ENCODE results near the gene CASP6. TPM values are rescaled to one million over a fixed set of nuclear protein-coding genes. Genes with fewer than 3 reads are reported as not detected.

The CASP6 gene
- total RNA-seq, 1 donor from 2014 or later = 41.9 TPM

DNA sequence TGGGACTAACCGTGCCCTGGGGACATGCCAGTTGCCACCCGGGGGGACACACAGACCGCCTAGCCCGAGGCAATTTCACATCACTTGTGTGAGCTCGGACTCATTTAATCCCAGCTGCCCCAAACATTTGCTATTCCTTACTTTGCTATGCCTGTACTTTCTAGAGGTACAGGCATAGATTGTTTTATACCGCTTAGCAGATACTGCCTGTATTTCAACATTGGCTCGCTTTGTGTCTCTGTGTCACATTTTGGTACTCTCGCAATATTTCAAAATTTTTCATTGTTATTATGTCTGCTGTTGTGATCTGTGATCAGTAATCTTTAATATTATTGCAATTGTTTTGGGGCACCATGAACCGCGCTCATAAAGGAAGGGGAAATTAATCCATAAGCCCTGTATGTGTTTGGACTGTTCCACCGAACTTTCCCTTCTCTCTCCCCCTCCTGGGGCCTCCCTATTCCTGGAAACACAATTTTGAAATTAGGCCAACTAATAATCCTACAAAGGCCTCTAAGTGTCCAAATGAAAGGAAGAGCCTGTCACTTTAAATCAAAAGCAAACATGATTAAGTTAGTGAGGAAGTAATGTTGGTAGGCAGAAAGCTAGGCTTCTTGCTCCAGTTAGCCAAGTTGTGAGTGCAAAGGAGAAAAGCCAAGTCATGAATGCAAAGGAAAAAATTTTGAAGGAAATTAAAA, 568 bp upstream of the CASP6 start:
- H3K27ac Mint-ChIP-seq = peak overlapping the region; percentile 92

DNA sequence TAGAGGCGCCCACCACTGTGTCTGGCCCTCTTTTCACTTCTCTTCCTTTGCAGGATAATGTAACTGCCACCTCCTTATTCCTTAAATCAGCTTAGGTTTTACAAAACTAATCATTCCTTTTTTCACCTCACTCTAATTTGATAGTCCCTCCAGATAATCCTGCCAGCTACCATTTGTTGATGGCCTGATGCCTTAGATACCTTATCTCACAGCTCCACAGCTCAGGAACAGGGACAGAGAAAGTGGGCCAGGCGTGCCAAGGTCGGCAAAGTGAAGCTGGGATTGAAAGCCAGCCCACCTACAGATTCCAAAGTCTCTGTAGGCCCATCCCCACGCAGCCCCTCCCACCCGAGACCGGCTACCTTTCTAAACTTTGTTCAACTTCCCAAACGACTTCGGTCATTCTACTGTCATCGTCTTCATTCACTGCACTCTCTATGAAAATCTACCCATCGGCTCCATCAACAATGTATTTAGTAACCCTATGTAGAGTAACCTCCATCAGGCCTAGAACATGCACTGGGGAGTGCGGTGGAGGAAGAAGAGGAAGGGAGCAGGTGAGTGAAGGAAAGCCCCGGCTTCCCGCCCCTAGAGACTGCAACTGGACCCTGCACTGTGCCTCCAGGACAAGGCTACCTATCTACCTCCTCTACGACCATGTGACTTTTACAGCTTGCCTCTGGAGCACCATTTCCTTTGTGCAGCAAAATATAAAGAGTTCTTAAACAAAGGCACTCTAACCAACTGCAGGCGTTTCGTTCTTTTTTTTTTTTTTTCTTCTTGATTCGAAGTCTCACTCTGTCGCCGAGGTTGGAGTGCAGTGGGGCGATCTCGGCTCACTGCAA, 1.5 kb downstream of the CASP6 start:
- Mint-ChIP-seq H3K4me3 (peak overlapping the region; percentile 96), H3K27ac (peak overlapping the region; percentile 92), H3K27me3 (no peaks in the 10 kb centered on the region), H3K9me3 (no peaks in the 10 kb centered on the region), H3K4me1 (ENCODE audit: unreplicated experiment) (peaks cover 31% of the 10 kb centered on the region), H3K36me3 (peaks cover 20% of the 10 kb centered on the region)
- DNase-seq (ENCODE audit: extremely low spot score, unreplicated experiment) = no peak
- TF ChIP-seq, protein P1, sequence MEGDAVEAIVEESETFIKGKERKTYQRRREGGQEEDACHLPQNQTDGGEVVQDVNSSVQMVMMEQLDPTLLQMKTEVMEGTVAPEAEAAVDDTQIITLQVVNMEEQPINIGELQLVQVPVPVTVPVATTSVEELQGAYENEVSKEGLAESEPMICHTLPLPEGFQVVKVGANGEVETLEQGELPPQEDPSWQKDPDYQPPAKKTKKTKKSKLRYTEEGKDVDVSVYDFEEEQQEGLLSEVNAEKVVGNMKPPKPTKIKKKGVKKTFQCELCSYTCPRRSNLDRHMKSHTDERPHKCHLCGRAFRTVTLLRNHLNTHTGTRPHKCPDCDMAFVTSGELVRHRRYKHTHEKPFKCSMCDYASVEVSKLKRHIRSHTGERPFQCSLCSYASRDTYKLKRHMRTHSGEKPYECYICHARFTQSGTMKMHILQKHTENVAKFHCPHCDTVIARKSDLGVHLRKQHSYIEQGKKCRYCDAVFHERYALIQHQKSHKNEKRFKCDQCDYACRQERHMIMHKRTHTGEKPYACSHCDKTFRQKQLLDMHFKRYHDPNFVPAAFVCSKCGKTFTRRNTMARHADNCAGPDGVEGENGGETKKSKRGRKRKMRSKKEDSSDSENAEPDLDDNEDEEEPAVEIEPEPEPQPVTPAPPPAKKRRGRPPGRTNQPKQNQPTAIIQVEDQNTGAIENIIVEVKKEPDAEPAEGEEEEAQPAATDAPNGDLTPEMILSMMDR (conservative IDR thresholded peaks at IDR 0.05) = no peak

More for the DNA sequence above, 568 bp upstream of the CASP6 start:
- Mint-ChIP-seq H3K4me1 (ENCODE audit: unreplicated experiment) (peaks cover 31% of the 10 kb centered on the region), H3K27me3 (no peaks in the 10 kb centered on the region), H3K9me3 (no peaks in the 10 kb centered on the region), H3K4me3 (peak overlapping the region; percentile 96), H3K36me3 (peaks cover 8% of the 10 kb centered on the region)
- DNase-seq (ENCODE audit: extremely low spot score, unreplicated experiment) = no peak
- TF ChIP-seq, protein P1 (conservative IDR thresholded peaks at IDR 0.05) = no peak

DNA sequence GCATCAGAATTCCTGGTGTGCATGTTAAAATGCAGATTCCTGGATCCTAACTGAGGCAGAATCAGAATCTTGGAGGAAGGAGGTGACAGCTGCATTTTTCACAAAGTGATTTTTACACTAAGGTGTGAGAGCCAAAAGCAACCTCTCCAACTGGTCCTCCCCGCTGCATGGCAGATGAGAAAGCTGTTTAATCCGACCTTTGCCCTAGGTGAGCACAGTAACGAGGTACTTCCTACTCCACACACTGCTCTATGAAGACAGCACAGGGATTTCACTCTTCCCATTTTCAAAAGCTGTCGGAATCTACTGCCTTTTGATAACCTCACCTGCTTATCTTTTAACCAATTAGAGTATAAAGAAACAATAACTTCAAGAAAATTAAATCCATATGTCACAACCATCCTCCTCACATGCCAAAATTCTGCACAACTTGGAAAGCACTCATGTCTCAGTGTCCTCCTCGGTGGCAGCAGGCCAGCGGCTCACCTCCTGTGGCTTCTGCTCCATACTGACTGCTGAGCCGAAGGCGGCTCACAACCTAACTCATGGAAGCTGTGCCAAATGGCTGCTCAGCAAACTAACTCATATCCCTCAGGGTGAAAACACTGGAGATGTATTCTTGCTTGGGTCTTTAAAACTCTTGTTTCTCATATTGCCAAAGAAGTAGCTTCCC, 3.6 kb downstream of the CASP6 start:
- no peaks in the 10 kb centered on the region for H3K27me3 Mint-ChIP-seq
- no peak overlapping the region for H3K27ac Mint-ChIP-seq
- no peak for DNase-seq (ENCODE audit: extremely low spot score, unreplicated experiment)
- peaks cover 26% of the 10 kb centered on the region for H3K36me3 Mint-ChIP-seq
- no peaks in the 10 kb centered on the region for H3K9me3 Mint-ChIP-seq
- TF ChIP-seq, protein P1 (conservative IDR thresholded peaks at IDR 0.05) = no peak
- peaks cover 31% of the 10 kb centered on the region for H3K4me1 Mint-ChIP-seq (ENCODE audit: unreplicated experiment)
- H3K4me3 Mint-ChIP-seq = peak overlapping the region; percentile 27

DNA sequence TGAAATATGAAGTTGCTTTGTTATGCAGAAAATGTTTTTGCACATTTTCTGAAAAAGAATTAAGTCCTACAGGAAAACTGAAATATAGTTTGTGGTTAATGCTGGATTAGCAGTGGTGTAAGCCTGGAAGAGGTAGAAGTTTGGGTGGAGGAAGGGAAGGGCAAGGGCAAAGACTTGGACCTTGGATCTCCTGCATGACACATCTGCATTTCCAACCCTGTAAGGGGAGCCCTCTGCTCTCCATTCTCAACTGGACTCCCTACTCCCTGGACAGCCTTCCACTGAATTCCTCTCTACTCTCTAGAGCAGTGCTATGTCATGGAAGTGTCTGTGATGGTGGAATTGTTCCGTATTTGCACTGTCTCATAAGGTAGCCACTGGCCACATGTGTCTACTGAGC, 4.6 kb downstream of the CASP6 start:
- H3K4me1 Mint-ChIP-seq (ENCODE audit: unreplicated experiment) = peaks cover 26% of the 10 kb centered on the region

DNA sequence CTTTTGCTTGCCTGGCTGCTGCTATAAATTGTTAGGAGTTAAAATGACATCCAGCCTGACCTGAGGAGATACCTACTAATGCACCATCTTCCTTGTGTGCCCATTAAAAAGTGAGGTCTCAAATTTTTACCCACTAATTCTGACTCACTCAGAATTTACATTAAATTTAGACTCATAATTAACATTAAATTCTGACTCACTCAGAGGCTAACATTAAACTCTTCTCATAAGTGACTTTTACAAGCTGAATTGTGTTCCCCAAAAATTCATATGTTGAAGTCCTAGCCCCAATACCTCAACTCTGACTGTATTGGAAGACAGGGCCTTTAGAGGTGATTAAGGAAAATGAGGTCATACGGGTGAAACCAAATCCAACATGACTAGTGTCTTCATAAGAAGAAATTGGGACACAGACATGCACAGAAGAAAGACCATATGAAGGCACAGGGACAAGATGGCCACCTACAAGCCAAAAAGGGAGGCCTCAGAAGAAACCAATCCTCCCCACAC, 11.8 kb downstream of the CASP6 start:
- Mint-ChIP-seq H3K27ac (no peak overlapping the region), H3K4me3 (no peak overlapping the region), H3K4me1 (ENCODE audit: unreplicated experiment) (no peaks in the 10 kb centered on the region), H3K36me3 (peaks cover 50% of the 10 kb centered on the region), H3K9me3 (no peaks in the 10 kb centered on the region), H3K27me3 (no peaks in the 10 kb centered on the region)
- TF ChIP-seq, protein P1 (conservative IDR thresholded peaks at IDR 0.05) = no peak
- DNase-seq (ENCODE audit: extremely low spot score, unreplicated experiment) = no peak

More for the DNA sequence above, 4.6 kb downstream of the CASP6 start:
- Mint-ChIP-seq H3K36me3 (peaks cover 30% of the 10 kb centered on the region), H3K27ac (no peak overlapping the region), H3K27me3 (no peaks in the 10 kb centered on the region), H3K4me3 (no peak overlapping the region), H3K9me3 (no peaks in the 10 kb centered on the region)
- TF ChIP-seq, protein P1 (conservative IDR thresholded peaks at IDR 0.05) = no peak
- DNase-seq (ENCODE audit: extremely low spot score, unreplicated experiment) = no peak
